HG02623 (cell line): Measurements from ENCODE around the gene CRIM1.
"Not testable (repeated sequence)": the region's sequence is repeated elsewhere in the genome, so short reads cannot be mapped to it uniquely, and the experiment has no call there.

Source experiments
- ATAC-seq: cut with Tn5 transposase; IDR thresholded peaks from one replicate; pipeline ENCODE4 v1.9.1; 2021; ENCODE audit warnings: moderate library complexity; ENCODE audit not compliant: unreplicated experiment

CRIM1 gene, protein sequence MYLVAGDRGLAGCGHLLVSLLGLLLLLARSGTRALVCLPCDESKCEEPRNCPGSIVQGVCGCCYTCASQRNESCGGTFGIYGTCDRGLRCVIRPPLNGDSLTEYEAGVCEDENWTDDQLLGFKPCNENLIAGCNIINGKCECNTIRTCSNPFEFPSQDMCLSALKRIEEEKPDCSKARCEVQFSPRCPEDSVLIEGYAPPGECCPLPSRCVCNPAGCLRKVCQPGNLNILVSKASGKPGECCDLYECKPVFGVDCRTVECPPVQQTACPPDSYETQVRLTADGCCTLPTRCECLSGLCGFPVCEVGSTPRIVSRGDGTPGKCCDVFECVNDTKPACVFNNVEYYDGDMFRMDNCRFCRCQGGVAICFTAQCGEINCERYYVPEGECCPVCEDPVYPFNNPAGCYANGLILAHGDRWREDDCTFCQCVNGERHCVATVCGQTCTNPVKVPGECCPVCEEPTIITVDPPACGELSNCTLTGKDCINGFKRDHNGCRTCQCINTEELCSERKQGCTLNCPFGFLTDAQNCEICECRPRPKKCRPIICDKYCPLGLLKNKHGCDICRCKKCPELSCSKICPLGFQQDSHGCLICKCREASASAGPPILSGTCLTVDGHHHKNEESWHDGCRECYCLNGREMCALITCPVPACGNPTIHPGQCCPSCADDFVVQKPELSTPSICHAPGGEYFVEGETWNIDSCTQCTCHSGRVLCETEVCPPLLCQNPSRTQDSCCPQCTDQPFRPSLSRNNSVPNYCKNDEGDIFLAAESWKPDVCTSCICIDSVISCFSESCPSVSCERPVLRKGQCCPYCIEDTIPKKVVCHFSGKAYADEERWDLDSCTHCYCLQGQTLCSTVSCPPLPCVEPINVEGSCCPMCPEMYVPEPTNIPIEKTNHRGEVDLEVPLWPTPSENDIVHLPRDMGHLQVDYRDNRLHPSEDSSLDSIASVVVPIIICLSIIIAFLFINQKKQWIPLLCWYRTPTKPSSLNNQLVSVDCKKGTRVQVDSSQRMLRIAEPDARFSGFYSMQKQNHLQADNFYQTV

DNA sequence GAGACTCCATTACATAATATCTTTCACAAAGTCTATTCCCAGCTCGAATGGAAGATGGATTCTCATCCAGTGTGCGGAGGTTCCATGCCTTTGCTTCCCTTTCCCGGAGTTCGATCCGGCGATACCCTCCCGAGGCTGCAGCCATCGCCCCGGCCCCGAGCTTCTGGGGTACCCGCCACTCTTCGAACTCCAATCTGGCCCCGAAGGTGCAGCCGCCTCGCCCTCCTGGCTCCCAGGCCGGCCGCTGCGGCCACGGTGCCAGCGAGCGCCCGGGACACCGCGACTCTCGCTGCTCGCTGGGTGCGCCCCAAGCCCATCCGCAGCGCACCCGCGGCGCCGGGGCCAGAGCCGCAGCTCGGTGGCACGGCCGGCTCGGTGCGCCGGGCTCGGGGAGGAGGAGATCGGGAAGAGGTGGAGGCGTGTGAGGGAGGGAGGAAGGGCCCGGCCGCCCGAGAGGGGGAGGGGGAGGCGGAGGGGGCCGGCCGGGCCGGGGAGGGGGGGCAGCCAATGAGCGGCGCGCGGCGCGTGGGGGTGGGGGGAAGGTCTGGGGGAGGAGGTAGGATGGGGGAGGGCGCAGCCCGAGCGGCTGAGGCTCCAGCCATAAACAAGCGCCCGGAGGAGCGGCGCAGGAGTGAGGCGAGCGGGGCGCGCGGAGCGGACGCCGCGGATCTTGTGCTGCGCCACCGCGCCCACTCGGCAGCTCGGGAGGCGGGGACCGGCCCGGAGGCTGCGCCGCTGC, at the start of gene CRIM1:
CRIM1 (plus strand) TSS at position 628 of the 739 bp plus-strand sequence. CDS start 515 bp downstream, outside the sequence.
- ATAC-seq, result peak; percentile 39

DNA sequence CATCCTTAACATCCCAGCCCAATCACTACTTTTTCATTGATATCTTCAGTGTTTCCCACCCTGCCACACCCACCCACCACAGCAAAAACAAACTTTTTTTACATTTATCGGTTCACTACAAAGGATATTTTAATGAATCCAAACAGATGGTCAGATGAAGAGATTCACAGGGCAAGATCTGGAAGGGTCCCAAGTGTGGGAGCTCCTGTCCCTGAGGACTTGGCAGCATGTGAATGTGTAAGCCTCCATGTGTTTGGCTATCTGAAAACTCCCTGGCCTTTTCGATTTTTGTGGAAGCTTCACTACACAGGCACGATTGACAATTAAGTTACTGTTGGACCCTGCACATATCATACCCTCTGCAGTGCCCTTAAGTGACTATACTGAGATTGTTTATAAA, 48.1 kb upstream of the CRIM1 start:
- ATAC-seq, result no peak

DNA sequence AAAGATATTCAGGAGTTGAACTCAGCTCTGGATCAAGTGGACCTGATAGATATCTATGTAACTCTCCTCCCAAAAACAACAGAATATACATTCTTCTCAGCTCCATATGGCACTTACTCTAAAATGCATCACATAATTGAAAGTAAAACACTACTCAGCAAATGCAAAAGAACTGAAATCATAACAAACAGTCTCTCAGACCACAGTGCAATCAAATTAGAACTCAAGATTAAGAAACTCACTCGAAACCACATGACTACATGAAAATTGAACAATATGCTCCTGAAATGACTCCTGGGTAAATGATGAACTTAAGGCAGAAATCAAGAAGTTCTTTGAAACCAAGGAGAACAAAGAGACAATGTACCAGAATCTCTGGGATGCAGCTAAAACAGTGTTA, 45.1 kb upstream of the CRIM1 start:
- not testable (repeated sequence) for ATAC-seq

DNA sequence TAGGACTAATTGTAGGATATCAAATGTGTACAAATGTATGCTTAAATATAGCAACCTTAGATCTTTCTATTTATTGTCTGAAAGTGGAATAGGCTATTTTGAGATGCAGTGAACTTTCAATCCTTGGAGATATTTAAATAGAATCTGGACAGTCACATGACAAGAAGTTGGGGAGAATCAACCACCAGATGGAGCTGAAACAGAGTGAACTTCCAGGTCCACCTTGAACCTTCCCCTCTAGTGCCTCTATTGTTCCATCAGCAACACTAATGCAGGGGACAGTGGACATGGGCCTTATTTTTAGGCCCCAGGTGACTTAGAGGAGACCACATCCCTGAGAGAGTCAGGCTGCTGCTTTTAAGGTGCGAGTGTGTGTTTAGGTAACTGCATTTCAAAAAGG, 37.0 kb upstream of the CRIM1 start:
- no peak for ATAC-seq

DNA sequence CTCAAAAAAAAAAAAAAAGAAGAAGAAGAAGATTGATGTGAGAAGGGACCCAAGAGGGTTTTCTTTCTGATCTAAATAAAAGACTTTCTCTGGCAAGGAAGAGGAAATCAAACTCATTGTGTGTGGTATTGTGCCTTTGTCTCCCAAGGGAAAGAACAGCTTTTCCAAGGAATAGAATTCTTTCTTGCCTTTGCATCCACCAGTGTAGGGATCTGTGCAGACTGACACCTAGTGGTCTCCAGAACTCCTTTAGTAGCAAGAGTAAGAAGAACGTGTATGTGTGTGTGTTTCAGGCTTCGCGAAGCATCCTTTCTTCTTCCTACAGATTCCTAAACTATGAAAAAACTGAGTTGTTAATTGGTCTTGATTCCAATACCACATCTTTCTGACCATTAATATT, 33.5 kb upstream of the CRIM1 start:
- ATAC-seq, result no peak

DNA sequence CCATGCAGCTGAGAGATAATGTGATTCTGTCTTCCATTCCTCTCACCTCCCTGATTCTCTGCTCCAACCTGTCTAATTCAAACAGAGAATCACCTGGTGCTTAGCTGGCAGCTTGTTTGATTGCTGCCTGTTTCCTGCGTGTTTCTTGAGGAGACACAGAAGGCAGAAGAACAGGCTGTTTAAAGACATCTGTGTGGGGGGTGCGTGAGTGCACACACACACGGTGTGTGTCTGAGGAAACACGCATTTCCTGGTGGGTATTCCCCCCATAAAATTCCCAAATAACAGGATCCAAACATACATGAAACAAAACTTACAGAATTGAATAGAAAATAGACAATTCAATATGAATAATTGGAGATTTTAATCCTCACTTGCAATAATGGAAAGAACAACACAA, 29.3 kb upstream of the CRIM1 start:
- ATAC-seq, result no peak

DNA sequence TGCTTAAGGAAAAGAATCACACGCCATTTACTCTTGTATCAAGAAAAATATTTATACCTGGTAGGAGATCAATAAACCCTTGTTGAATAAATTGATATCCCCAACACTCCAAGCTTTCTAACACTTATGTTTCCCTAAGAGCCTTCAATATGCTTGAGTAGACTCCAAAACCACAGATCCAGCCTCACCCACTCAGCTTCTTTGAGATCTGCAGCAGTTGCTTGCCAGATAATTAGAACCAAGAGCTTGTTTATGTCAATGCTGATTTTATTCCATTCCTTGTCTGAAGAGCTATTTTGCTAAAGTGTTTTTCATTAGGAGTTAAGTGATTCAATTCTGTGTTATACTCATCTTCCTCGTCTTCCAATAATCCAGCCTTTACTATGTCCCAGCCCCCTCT, 26.3 kb upstream of the CRIM1 start:
- no peak for ATAC-seq

DNA sequence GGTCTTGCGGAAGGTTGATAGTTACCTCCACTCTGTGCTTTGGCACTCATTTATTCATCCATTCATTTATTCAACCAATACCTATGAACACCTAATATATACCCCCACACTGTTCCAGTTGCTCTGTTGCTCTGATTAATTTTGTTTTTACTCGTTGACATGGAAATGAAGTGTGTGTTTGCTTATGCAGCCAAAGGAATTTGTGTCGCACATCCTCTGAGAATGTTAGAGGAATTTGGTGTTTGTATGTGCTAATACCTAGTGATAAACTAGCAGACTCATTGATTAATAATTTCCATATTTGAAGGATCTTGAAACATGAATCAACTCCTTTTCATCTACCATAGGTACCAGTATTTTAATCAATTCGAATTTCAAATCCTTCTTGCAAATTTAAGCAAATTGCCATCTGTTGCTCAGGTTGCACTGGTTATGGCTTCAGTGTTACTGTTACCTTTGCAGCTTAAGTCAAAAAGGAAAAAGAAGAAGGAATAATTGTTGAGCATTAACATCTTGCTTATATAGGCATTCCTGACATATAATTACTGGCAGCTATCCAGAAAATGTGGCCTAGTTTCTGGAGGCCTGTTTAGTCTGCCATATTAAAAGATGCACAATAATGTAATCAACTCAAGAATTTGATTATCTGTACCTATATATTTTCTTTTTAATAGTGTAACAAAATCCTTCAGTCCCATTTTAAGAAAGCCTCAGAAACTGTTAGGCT, 25.7 kb upstream of the CRIM1 start:
- no peak for ATAC-seq

DNA sequence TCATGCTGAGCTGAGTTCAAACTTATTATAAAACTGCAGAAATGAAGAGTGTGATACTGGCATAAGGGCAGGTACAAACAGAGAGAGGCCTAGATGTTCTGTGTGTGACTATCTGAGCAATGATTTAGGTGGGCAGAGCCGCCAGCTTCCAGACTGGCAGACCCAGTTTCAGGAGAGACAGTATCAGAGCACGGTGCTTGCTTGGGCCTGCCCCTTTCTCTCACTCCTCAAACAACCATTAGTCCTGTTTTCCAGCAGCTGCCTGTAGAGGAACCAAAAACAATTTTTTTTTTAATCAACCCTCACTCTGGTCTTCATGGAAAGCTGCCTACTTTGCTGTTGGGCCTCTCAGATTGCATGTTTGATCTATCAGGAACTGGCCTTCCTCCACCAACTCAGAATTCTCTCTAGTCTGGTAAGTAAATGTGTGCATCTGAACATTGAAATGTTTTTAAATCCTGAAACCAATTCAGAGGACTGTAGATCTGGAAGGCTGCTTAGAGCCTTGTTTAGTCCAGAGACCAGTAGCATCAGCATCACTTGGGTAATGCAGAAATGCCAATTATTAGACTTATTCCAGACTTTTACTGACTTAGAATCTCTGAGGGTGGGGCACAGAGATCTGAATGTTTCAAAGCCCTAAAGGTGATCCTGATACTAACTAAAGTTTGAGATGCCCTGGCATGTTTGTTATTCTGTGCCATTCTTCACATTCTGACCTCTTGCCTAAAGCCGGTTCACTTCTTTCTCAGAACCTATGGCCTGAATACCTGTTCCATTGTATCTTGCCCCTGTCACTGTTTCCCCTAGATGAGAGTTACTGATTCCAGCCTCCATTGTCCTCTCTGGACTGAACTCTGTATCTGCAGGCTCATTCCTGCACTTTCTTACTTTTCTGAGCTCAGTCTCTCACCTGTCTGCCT, 24.8 kb upstream of the CRIM1 start:
- ATAC-seq, result no peak

DNA sequence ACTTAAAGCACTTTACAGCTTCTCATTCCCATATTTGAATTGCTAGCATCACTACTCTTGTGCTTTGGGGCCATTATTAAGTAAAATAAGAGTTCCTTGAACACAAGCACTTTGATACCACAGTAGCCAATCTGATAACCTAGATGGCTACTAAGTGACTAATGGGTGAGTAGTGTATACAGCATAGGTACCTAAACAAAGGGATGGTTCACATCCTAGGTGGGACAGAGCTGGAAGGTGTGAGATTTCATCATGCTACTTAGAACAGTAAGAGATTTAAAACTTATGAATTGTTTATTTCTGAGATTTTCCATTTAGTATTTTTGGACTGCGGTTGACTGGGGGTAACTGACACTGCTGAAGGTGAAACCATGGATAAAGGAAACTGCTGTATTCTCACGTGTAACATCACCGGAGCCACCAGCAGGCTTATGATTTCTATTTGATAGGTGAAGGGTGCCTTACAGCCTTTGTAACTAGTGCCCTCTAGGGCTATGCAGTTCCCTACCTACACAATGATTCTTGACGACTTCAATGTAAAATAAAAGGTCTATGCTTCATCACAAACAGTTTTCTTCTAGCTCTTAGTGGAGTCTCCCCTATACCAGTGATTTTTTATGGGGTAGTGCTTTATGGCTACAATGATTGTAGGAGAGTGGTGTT, 22.1 kb upstream of the CRIM1 start:
- no peak for ATAC-seq

DNA sequence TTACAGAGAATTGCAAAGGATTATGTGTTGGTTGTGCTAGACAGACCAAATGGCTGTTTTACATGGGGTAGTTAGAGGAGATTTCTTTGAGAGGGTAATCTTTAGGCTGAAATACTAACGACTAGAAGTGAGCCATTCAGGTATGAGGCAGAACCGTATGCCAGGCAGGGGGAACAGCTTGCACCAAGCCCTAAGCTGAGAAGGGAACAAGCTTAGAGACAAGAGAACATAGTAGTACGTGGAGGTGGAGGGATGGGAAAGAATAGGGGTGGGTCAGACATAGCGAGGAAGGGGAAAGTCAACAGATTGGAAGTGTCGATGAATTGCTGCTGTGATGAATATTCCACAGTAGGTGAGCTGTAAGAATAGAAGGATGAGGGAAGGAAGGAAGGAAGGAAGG, 20.0 kb upstream of the CRIM1 start:
- no peak for ATAC-seq

DNA sequence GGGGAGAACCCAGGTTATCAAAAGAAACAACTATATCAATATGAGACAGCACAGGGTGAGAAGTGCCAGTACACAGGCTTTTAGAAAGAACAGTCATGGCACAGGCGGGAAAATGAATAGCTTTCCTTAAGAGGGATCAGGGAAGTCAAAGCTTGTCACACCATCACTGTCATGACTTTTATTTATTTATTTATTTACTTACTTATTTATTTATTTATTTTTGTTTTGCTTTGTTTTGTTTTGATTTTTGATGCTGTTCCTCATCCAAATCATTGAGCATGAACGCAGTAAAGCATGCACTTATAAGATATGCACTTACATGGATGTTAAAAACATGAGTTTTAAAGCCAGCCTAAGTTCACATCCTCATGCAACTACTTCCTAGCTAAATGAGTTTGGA, 19.3 kb upstream of the CRIM1 start:
- no peak for ATAC-seq

DNA sequence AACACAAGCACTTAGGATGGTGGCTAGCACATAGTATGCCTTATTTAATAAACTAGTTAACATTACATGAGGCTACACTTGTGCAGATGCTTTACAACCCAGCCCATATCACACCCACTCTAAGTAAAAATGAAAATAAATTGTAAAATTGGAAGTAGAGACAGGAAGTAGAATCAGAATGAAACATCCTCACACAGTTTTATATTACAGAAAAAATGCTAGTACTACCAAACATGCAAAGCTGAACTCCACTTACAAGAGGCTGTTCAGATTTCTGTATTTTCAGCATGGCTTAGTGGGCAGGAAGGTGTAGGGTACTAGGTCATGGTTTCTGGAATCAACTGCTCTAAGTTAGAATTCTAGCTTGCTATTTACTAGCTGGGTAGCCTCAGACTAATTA, 18.2 kb upstream of the CRIM1 start:
- ATAC-seq, result peak; percentile 53

DNA sequence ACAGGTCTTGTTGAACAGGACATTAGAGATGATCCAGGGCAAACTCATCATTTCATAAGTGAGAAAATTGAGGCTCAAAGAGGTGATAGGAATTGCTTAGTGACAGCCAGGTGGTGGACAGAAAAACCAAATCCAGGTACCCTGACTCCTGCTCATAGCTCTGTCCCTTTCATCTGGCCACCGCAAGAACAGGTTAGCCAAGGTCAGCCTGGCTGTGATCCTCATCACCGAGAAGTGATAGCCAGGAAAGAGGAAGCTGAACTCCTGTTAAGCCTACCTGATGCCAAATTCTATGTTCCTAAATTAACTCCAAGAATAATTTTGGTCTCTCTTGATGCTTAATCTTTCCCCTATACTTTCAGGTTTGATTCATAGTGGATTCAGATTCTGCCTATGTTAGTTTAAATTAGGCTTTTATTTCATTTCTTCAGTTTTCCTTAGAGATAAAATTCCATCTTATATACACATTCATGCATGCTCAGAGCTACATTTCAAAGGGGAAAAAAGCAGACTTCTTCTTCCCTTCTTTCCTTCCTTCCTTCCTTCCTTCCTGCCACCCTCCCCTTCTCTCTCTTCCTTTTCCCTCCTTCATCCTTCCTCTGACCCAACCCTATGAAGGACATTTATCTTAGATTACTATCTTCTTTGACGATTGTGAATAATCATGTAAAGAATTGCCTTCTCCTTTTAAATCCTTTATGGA, 17.3 kb upstream of the CRIM1 start:
- no peak for ATAC-seq

DNA sequence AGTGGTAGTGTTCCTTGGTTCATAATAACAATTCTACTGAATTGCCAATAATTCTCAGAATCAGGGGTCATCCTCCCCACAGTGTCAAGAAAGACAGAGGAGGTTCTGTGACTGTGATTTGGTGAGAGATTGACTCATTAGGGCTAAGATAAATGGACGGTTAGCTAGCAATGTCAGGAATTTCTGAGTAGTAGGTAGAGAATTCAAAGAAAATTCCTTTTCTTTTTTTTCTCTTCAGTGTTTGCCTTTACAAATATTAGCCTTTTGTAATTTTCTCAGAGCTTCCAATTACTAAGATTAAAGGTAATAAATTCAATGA, 16.8 kb upstream of the CRIM1 start:
- no peak for ATAC-seq

DNA sequence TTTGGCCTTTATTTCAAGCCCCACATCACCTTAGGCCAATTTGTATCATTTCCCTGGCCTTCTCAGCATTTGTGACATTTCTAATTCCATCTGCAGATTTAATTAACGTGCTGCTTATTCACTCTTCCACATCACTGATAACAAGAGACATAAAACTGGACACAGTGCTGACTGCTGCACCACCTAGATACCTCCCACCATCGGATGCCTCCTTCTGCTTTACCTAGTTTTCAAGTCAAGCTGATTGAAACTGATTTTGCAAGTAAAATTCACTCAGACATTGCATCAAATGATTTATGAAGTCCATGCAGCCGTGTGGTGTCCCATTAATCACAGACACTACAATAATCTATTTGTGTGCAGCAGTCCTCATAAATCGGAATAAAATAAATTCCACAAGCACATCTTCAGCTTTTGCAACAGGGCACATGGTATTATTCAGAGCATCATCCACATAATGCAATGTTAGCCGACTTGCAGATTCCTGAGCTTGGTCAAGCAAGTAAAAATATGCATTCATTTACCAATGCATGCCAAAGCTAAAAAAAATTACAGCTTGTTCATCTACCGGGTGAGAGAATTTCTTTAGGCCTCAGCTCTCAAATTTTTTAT, 15.9 kb upstream of the CRIM1 start:
- ATAC-seq, result no peak

DNA sequence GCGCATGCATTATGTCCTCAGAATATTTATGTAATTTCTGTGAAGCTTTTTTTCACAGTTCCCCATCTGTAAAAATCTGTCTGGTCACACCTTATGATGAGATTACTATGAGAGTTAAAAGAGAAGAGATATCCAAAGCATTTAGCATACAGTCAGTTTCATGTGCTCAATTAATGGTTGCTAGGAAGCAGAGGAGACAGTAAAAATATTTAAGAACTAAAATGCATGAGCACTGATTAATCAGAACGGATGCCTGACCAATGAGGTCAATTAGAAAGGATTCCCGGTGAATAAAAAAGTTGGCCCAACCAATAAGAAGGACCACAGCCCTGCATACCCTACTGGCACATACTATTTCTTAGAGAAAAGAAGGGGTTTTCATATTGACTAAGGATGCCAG, 12.0 kb upstream of the CRIM1 start:
- ATAC-seq, result no peak

DNA sequence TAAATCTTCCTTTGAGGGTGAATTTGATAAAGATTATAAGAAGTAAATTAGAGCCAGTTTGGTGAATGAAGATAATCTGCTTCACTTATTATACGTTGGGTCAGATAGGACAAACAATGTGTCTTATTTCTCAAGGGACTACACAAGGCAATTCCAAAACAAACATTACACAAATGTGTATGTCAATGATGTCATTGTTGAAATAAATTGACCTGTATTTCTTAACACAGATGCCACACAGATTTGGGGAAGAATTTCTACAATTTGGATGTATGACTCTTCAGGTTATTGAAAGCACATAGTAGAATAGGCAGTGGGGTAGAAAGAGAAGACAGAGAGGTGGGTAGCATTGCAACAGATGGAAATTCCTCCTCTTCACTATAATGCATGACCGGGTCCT, 6.9 kb upstream of the CRIM1 start:
- no peak for ATAC-seq
